Fibroblast of lung (primary cell): Measurements from ENCODE around the gene C1orf198.

Source experiments
- CTCF ChIP-seq, 2 donors: IDR thresholded peaks in 1 of 2; conservative IDR thresholded peaks in 1 of 2; 1 replicate in 1 of 2; 2 replicates in 1 of 2; pipeline ENCODE4 v1.5.1; 2011 to 2012; ENCODE audit warnings: low read length in 2 of 2, control low read depth in 1 of 2, inconsistent platforms in 1 of 2, low read depth in 1 of 2, mild to moderate bottlenecking in 1 of 2
- EZH2 ChIP-seq: IDR thresholded peaks from 2 replicates; pipeline ENCODE4 v1.5.1; 2012; ENCODE audit warnings: low read length, control low read depth, mild to moderate bottlenecking; ENCODE audit errors: missing control alignments

GRCh38 chr1:230898144-230898543, 29.8 kb upstream of the C1orf198 start:
- TF ChIP-seq CTCF (conservative IDR thresholded peaks at IDR 0.05 in 1 of 2, IDR thresholded peaks at IDR 0.05 in 1 of 2; ENCODE audit: low read depth in 1 of 2, low read length in 2 of 2) (no peak), EZH2 (no peak)
